ENCODE results near the gene CD52.

DNA sequence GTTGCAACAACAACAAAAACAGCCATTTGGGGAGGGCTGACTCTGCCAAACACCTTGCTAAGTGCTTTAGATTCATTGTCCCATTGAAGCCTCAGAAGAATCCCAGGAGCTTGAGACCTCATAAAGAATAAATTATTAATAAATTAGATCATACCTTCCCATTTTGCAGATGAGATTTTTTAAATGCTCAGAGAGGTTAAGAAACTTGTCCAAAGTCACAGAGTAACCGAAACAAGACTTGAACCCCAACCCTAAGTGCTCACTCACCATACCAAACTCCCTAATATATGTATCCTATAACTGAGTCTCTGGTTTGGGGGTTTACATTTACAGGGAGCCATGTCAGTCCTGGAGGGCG lies 32.6 kb downstream of the CD52 start:
- no peak for TF ChIP-seq POLR2A (IDR thresholded peaks at IDR 0.05)
- TF ChIP-seq, protein P1, sequence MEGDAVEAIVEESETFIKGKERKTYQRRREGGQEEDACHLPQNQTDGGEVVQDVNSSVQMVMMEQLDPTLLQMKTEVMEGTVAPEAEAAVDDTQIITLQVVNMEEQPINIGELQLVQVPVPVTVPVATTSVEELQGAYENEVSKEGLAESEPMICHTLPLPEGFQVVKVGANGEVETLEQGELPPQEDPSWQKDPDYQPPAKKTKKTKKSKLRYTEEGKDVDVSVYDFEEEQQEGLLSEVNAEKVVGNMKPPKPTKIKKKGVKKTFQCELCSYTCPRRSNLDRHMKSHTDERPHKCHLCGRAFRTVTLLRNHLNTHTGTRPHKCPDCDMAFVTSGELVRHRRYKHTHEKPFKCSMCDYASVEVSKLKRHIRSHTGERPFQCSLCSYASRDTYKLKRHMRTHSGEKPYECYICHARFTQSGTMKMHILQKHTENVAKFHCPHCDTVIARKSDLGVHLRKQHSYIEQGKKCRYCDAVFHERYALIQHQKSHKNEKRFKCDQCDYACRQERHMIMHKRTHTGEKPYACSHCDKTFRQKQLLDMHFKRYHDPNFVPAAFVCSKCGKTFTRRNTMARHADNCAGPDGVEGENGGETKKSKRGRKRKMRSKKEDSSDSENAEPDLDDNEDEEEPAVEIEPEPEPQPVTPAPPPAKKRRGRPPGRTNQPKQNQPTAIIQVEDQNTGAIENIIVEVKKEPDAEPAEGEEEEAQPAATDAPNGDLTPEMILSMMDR (IDR thresholded peaks at IDR 0.05) = no peak

All from adrenal gland (tissue), 5 donors.